PC-3 (cell line): ENCODE results near the gene PTGER3.

Source experiments
- EZH2 ChIP-seq: fragments of 300-600 bp; sonication (generic); IDR thresholded peaks from one replicate; pipeline ENCODE4 v1.6.1; 2017; ENCODE audit warnings: antibody characterized with exemption, mild to moderate bottlenecking, low read length; ENCODE audit not compliant: unreplicated experiment
- EZH2phosphoT487 ChIP-seq: fragments of 300-600 bp; sonication (generic); IDR thresholded peaks from 2 replicates; pipeline ENCODE4 v1.6.1; 2018; ENCODE audit warnings: mild to moderate bottlenecking, antibody characterized with exemption, low read length, borderline replicate concordance
- TF ChIP-seq, protein P1 (sequence below): fragments of 300-600 bp; sonication (generic); conservative IDR thresholded peaks from 2 replicates; pipeline ENCODE4 v1.5.1; 2017; ENCODE audit warnings: antibody characterized with exemption, low read depth, mild to moderate bottlenecking, low read length

DNA sequence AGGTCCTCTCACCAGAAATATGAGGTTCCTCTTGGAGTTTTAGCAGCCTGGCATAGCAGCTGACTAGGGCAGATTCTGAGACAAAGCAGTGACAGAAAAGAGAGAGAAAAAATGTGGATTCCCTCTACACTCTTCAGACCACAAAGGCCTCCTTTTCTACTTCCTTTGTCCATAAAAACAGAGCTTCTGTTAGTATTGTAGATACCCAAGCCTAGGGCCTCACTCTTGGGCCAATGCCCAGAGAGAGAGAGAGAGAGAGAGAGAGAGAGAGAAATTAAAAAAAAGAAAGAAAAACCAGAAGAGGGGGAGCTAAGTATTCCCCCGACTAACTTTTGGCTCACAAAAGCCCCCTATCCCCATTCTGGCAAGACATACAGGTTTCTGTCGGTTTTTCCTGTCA, 35.7 kb upstream of the PTGER3 start:
- no peak for TF ChIP-seq EZH2
- TF ChIP-seq, protein P1, sequence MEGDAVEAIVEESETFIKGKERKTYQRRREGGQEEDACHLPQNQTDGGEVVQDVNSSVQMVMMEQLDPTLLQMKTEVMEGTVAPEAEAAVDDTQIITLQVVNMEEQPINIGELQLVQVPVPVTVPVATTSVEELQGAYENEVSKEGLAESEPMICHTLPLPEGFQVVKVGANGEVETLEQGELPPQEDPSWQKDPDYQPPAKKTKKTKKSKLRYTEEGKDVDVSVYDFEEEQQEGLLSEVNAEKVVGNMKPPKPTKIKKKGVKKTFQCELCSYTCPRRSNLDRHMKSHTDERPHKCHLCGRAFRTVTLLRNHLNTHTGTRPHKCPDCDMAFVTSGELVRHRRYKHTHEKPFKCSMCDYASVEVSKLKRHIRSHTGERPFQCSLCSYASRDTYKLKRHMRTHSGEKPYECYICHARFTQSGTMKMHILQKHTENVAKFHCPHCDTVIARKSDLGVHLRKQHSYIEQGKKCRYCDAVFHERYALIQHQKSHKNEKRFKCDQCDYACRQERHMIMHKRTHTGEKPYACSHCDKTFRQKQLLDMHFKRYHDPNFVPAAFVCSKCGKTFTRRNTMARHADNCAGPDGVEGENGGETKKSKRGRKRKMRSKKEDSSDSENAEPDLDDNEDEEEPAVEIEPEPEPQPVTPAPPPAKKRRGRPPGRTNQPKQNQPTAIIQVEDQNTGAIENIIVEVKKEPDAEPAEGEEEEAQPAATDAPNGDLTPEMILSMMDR: no peak
- TF ChIP-seq EZH2phosphoT487: no peak
